KOPT-K1 (cell line): Measurements from ENCODE around the gene FAM177B.
"Not testable (repeated sequence)": the region's sequence is repeated elsewhere in the genome, so short reads cannot be mapped to it uniquely, and the experiment has no call there.

Experiments
- H3K27ac ChIP-seq: fragments of 200-600 bp; sonication (generic); 2 replicates; pipeline ENCODE4 v1.5.1; 2016; ENCODE audit warnings: antibody characterized with exemption, mild to moderate bottlenecking, low read depth, low read length; ENCODE audit not compliant: poor library complexity, severe bottlenecking
- H3K36me3 ChIP-seq: fragments of 200-600 bp; sonication (generic); 2 replicates; pipeline ENCODE4 v1.5.1; 2017; ENCODE audit warnings: antibody characterized with exemption, mild to moderate bottlenecking, low read length, moderate library complexity; ENCODE audit not compliant: insufficient read depth
- H3K9me3 ChIP-seq: fragments of 200-600 bp; sonication (generic); 2 replicates; pipeline ENCODE4 v1.5.1; 2017; ENCODE audit warnings: antibody characterized with exemption, low read length, mild to moderate bottlenecking; ENCODE audit not compliant: insufficient read depth, poor library complexity, severe bottlenecking

Gene FAM177B

DNA sequence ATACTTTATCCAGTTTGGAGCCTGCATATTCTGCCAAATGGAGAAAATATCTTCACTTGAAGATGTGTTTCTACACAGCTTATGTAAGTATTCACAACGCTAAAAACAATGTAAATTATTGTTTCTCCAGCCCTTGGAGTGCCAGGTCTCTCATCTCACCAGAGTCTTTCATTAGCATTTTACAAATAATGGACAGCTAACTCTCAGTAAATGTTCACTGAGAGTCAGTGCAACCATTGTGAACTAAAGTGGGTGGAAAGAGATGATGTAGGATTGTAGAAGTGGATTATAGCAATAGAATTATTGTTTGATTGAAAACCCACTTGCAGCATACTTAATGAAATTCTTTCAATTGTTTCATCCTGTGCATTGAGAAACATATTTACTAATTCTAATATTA, 8.3 kb upstream of the FAM177B start:
- H3K36me3 ChIP-seq = peaks cover 97% of the 10 kb centered on the region
- no peaks in the 10 kb centered on the region for H3K9me3 ChIP-seq
- no peak overlapping the region for H3K27ac ChIP-seq

DNA sequence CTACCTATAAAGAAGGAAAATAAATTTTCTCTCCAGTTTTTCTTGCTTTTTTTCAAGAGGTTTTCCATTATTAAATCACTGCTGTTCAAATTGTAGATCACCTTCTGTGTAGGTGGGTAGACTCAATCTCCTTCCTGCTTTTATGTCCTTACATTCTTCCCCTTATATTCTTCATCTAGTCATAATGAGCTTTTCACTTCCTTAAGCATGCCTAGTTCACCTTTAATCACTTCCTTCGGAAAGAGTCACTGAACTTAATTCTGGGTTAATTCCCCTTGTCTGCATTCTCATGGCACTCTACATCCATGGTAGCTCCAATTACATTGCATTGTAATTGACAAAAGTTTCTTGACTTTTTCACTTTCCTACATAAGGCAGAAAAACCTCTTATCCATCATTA, 6.1 kb upstream of the FAM177B start:
- H3K9me3 ChIP-seq = no peaks in the 10 kb centered on the region
- no peak overlapping the region for H3K27ac ChIP-seq
- peaks cover 96% of the 10 kb centered on the region for H3K36me3 ChIP-seq

DNA sequence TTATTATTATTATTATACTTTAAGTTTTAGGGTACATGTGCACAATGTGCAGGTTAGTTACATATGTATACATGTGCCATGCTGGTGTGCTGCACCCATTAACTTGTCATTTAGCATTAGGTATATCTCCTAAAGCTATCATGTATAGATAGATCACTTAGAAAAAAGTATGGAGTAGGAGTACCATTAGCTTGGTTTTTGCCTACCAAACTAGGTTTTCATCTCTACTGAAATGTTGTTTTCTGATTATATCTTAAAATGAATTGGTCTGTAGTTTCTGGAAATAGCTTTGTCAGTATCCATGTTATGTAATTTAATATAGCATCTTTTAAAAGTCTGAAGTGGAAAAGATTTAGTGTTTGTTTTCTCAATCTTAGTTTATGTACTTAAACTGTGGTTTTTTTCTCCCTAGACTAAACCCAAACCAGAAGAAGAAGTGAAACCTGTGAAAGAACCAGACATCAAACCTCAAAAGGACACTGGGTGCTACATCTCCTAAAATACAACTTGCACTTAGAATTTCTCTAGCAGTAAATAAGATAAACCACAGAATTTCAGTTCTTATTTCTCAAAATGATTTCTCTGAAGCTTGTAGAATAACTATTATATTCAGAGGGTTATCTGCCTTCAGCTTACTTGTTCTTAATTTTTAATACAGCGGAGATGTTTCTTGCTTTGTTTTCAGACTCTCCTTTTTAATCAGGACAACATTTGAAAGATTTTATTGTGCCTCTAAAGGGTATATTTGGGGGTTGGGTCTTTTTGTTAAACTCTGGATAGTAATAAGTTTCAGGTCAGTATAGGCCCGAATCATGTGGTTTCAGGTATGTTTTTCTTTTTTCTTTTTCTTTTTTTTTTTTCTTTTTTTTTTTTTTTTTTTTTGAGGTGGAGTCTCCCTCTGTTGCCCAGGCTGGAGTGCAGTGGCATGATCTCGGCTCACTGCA, 4.5 kb upstream of the FAM177B start:
- Histone ChIP-seq H3K36me3 (peaks cover 86% of the 10 kb centered on the region), H3K27ac (no peak overlapping the region), H3K9me3 (no peaks in the 10 kb centered on the region)

DNA sequence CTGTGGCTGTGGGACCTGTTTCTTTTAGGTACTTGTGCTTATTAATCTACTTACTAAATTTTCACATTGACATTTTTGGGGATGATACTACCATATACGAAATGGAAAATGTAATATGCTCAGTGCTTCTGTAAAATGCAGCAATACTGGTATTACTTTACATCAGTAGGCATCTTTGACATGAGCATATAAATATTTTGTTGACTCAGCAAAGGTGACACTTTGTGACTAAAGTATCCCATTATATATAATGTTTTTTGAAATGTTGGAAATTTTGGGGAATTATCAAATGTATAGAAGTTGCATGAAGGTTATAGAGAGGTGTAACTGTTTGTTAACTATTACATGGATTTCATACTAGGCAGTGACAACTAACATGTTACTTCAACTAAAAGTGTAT, 2.3 kb upstream of the FAM177B start:
- no peak overlapping the region for H3K27ac ChIP-seq
- H3K9me3 ChIP-seq = no peaks in the 10 kb centered on the region
- H3K36me3 ChIP-seq = peaks cover 66% of the 10 kb centered on the region

DNA sequence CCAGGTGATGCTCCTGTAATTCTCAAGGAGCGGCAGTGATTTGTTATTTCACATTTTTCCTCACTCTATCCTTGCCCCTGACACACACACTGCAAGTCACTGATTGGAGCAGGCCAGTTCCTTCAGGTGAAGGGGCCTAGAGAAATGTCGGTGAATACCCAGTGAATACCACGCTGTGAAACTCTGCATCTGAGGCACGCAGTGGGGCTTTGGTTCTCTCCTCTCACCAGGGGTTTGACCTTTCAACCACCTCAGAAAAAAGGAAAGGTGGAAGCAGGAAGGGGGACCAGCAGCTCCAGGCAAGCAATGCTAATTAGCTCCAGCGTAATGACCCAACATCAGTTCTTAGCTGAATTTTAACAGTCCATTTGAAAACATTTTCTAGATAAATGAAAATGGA, 532 bp upstream of the FAM177B start:
- Histone ChIP-seq H3K27ac (no peak overlapping the region), H3K36me3 (peaks cover 49% of the 10 kb centered on the region), H3K9me3 (no peaks in the 10 kb centered on the region)

DNA sequence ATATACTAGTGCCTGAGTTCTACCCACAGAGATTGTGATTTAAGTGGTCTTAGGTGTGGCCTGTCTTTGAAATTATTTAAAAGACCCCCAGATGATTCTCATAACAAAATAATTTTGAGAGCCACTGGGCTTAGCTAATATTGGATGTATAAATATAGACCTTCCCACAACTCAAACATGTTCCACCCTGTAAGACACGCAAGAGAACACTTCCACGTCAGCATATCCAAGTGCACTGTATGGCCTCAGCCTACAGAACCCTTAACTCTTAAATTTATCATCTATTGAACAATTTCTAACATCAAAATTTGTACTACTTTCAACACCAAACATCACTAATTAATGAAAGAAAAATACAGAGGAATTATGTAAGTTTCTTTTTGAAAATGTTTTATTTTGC, 2.5 kb downstream of the FAM177B start:
- peaks cover 20% of the 10 kb centered on the region for H3K36me3 ChIP-seq
- H3K27ac ChIP-seq = no peak overlapping the region
- H3K9me3 ChIP-seq = no peaks in the 10 kb centered on the region

DNA sequence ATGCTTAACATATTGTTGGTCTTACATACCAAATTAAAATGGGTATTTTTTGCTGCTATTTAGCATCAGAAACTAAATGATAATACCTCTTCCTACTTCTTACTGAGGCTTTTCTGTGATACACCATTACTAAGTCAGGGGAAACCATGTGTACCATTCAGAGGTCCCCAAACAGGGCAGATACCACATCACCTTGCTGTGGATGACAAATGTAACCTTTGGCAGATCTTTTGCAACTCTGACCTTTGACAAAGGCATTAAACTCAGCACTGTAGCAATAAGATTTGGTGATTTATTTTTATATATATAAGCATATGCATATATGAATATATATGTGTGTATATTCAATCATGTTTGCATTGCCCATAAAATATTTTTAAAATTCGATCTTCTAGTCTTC, 2.9 kb downstream of the FAM177B start:
- Histone ChIP-seq H3K36me3 (peaks cover 15% of the 10 kb centered on the region), H3K27ac (no peak overlapping the region), H3K9me3 (no peaks in the 10 kb centered on the region)

DNA sequence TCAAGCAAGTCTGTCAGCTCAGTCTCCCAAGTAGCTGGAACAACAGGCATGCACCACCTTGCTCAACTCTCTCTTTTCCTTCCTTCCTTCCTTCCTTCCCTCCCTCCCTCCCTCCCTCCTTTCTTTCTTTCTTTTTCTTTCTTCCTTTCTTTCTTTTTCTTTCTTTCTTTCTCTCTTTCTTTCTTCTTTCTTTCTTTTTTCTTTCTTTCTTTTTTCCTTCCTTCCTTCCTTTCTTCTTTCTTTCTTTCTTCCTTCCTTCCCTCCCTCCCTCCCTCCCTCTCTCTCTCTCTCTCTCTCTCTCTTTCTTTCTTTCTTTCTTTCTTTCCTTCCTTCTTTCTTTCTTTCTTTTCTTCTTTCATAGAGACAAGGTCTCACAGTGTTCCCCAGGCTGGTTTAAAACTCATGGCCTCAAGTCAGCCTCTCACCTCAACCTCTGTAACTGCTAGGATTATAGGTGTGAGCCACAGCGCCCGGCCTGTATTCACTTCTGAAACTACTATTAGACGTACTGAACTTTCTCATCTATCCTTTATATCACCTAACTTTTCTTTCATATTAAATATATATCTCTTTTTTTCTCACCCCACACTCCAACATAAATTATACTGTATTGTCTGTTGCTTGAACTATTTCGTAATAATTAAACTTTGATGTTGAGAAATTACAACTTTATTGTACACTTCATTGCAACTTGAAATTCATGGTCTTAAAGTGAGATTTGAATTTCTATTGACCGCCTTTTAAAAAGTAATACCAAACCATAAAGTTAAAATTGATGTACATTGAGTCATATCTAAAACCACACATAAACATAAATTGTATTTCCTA, 4.8 kb downstream of the FAM177B start:
- not testable (repeated sequence) for H3K9me3 ChIP-seq, H3K36me3 ChIP-seq, H3K27ac ChIP-seq

DNA sequence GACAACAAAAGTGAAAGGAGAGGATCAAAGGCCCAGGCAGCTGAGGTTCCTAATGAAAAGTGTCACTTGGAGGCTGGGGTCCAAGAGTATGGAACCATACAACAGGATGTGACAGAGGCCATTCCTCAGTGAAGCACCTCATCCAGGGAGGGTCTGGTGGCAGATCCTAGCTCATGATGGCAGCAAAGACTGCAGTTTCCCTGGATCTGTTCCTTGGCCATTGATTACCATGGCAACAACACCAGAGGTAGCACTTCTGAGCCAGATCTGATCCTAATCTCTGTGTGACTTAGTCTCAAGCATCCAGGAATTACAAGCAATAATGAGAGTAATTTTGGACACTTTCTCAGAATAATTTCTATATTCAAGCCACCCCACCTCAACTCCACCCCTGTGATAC, 12.9 kb downstream of the FAM177B start:
- H3K36me3 ChIP-seq = no peaks in the 10 kb centered on the region
- no peak overlapping the region for H3K27ac ChIP-seq
- no peaks in the 10 kb centered on the region for H3K9me3 ChIP-seq

DNA sequence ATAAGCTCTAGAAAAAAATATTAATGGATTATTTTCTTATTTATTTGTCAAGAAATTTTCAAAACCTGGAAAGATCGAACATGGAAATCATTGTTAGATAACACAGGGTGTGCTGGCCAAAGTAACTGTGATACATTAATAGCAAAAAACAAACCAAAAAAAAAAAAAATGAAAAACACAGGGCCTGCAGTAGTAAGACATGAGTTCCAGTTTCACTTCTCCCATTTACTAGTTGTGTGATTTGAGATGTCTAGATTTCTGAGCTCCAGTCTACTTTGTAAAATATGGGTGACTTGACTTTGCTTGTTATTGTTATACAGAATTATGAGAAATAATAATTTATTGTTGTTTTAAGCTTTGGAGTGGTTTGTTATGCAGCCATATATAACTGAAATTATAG, 13.6 kb downstream of the FAM177B start:
- Histone ChIP-seq H3K36me3 (no peaks in the 10 kb centered on the region), H3K27ac (no peak overlapping the region), H3K9me3 (no peaks in the 10 kb centered on the region)

DNA sequence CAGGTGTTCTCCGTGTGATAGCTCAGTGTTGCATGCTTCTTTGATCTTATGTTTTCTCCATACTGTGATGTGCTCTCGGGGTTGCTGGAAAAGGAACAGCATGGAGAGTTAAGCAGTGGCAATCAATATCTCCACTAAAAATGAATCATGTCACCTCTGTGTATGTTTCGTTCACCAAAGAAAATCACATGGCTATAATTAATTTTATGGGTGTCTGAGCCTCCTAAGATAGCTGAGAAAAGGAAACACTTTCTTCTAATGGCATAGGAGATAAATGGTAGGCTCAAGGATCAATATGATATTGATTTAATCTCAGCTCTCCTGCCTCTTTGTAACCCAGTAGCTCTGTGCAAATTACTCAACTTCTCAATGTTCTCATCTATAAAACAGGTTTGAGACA, 14.3 kb downstream of the FAM177B start:
- no peaks in the 10 kb centered on the region for H3K9me3 ChIP-seq
- no peaks in the 10 kb centered on the region for H3K36me3 ChIP-seq
- H3K27ac ChIP-seq = no peak overlapping the region

DNA sequence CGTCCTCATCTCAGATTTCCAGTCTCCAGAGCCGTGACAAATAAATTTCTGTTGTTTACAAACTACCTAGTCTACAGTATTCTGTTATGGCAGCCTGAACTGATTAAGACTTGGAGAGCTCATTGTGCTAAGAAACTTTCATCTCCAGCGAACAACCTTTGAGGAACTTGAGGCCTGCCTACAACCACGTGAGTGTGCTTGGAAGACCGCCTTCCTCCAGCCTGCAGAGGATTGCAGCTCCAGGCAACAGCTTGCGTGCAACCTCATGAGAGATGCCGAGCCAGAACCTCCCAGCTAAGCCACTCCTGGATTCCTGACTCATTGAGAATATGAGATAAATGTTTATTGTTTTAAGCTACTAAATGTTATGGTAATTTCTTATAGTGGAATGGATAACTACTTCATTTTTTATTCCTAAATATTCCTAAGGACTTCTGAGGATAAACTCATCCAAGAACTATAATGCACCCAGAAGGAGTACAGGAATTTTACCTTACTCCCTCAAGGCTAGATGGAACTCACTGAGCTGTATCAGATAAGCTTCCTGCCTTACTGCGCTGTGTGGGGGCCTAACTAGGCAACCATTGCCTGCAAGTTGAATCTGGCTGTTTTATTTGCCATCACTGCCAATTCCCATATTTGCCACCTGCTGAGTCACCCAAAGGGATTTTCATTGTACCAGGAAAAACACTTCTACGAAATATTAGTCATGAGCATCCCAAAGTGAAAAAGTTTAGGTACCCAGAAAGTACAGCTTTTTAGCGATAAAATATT, 17.6 kb downstream of the FAM177B start:
- H3K27ac ChIP-seq = no peak overlapping the region

DNA sequence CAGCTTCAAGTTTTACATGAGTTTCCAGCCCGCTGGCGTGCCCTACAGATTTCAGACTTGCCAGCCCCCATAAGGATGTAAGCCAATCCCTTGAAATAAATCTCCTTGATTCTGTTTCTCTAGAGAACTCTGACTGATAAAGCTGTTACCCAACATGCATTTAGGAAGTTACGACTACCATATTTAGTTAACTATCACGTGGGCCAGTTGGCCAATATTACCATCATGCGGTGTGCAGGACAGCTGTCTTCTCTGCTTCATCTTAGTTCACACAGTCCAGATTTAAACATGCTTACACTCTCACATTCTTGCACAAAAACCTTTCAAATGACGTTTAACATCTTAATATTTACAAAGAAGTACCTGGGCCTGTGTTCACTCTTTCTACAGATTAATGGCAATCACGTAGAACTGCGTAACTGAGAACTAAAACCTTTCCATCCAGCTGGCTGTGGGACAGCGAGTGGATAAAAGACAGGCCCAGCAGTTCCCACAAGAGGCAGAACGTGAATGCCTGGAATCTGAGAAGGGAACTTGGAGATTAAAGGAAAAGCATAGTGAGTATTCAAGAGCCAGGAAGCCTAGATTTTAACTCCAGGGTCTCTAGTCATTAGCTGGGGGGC, 20.8 kb downstream of the FAM177B start:
- no peak overlapping the region for H3K27ac ChIP-seq
- no peaks in the 10 kb centered on the region for H3K36me3 ChIP-seq
- no peaks in the 10 kb centered on the region for H3K9me3 ChIP-seq

More for the DNA sequence above, 17.6 kb downstream of the FAM177B start:
- H3K36me3 ChIP-seq = no peaks in the 10 kb centered on the region
- H3K9me3 ChIP-seq = no peaks in the 10 kb centered on the region

DNA sequence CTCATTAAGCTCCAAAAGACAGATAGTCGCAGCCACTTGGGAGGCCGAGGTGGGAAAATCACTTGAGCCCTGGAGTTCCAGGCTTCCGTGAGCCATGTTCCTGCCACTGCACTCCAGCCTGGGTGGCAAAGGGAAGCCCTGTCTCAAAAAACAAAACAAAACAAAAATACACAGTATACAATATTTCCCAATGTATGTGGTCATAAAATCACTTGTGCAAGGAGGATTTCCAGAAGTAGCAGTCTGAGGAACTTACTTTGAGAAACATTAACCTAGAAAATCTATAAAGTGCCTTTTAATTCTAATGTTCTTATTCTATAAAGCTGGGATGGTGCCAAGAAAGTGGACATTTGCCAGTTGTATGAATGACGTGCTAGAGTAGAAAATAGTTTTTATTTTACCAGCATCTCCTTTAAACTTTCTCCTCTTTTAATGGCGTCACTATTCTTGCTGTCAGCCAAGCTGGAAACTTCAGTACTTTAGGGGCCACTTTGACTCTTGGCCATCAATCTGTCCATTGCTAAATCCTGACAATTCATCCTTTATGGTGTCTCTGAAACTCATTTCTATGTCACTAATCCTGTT, 22.5 kb downstream of the FAM177B start:
- H3K27ac ChIP-seq = no peak overlapping the region
- no peaks in the 10 kb centered on the region for H3K36me3 ChIP-seq
- H3K9me3 ChIP-seq = no peaks in the 10 kb centered on the region
